HG02610 (cell line): Measurements from ENCODE around the gene CCNE1.
A peak's percentile ranks its signal among the peaks of the same experiment; 100 is the strongest.

Experiments used
- ATAC-seq: cut with Tn5 transposase; IDR thresholded peaks from one replicate; pipeline ENCODE4 v1.9.1; 2021; ENCODE audit warnings: mild to moderate bottlenecking, moderate library complexity; ENCODE audit not compliant: unreplicated experiment

CCNE1 gene

GRCh38 chr19:29873024-29873800 is 61.4 kb downstream of the CCNE1 start:
- ATAC-seq: peak; percentile 73
